ENCODE measurements around the gene B3GALT6.
A peak's percentile ranks its signal among the peaks of the same experiment; 100 is the strongest.

B3GALT6 gene

GRCh38 chr1:1243807-1244191 is 11.8 kb downstream of the B3GALT6 start:
- no peaks in the 10 kb centered on the region for H3K9me3 ChIP-seq (ENCODE audit: severe bottlenecking)
- H3K27me3 ChIP-seq (ENCODE audit: insufficient read depth, low read depth, severe bottlenecking) = no peaks in the 10 kb centered on the region
- no peak overlapping the region for H3K27ac ChIP-seq
- no peak overlapping the region for H3K4me3 ChIP-seq (ENCODE audit: low read depth, low read length)
- no peaks in the 10 kb centered on the region for H3K36me3 ChIP-seq
- no peak for DNase-seq
- no peak for TF ChIP-seq CTCF (IDR thresholded peaks at IDR 0.05; ENCODE audit: low read depth, low read length)

GRCh38 chr1:1244192-1244811 is 12.3 kb downstream of the B3GALT6 start:
- no peaks in the 10 kb centered on the region for H3K9me3 ChIP-seq (ENCODE audit: severe bottlenecking)
- no peak for TF ChIP-seq CTCF (IDR thresholded peaks at IDR 0.05; ENCODE audit: low read depth, low read length)
- H3K27me3 ChIP-seq (ENCODE audit: insufficient read depth, low read depth, severe bottlenecking) = no peaks in the 10 kb centered on the region
- H3K4me3 ChIP-seq (ENCODE audit: low read depth, low read length) = no peak overlapping the region
- DNase-seq = no peak
- H3K27ac ChIP-seq = no peak overlapping the region
- no peaks in the 10 kb centered on the region for H3K36me3 ChIP-seq

GRCh38 chr1:1245178-1245816 is 13.3 kb downstream of the B3GALT6 start:
- Histone ChIP-seq H3K9me3 (ENCODE audit: severe bottlenecking) (no peaks in the 10 kb centered on the region), H3K27me3 (ENCODE audit: insufficient read depth, low read depth, severe bottlenecking) (no peaks in the 10 kb centered on the region), H3K36me3 (no peaks in the 10 kb centered on the region), H3K27ac (no peak overlapping the region), H3K4me3 (ENCODE audit: low read depth, low read length) (no peak overlapping the region)
- DNase-seq = no peak
- no peak for TF ChIP-seq CTCF (IDR thresholded peaks at IDR 0.05; ENCODE audit: low read depth, low read length)

GRCh38 chr1:1245817-1246576 is 14.0 kb downstream of the B3GALT6 start:
- Histone ChIP-seq H3K27me3 (ENCODE audit: insufficient read depth, low read depth, severe bottlenecking) (no peaks in the 10 kb centered on the region), H3K9me3 (ENCODE audit: severe bottlenecking) (no peaks in the 10 kb centered on the region), H3K4me3 (ENCODE audit: low read depth, low read length) (no peak overlapping the region), H3K36me3 (no peaks in the 10 kb centered on the region), H3K27ac (no peak overlapping the region)
- TF ChIP-seq CTCF (IDR thresholded peaks at IDR 0.05; ENCODE audit: low read depth, low read length) = no peak
- no peak for DNase-seq

GRCh38 chr1:1246577-1247340 is 14.7 kb downstream of the B3GALT6 start, which contains the start of gene C1QTNF12:
C1QTNF12 (minus strand) TSS chr1:1246722; CDS start chr1:1246690, 32 bp downstream.
- Histone ChIP-seq H3K27ac (no peak within 1 kb of the TSS), H3K27me3 (ENCODE audit: insufficient read depth, low read depth, severe bottlenecking) (no peaks in the 10 kb centered on the region), H3K9me3 (ENCODE audit: severe bottlenecking) (no peaks in the 10 kb centered on the region), H3K36me3 (peaks cover 1% of the 10 kb centered on the region; the same call in 1 of the 2 replicates), H3K4me3 (ENCODE audit: low read depth, low read length) (no peak within 1 kb of the TSS)
- 0 out of 2 replicates have a peak, but pooled peaks have one; percentile 20 for TF ChIP-seq CTCF (IDR thresholded peaks at IDR 0.05; ENCODE audit: low read depth, low read length)
- DNase-seq = no peak
